EL (cell line): Measurements from ENCODE around the gene NFYC.

Source experiments
- DNase-seq: peaks from one replicate; pipeline ENCODE4 v3.0.0-alpha.2; 2016

The NFYC gene

GRCh38 chr1:40783001-40783905 lies 91.7 kb downstream of the NFYC start, which contains the start of gene KCNQ4:
Gene KCNQ4 (plus strand): TSS chr1:40783787. CDS start chr1:40784094, 307 bp downstream.
- DNase-seq, result peak; percentile 36

- DNase-seq, result no peak
These were observed 92.8 kb downstream of the NFYC start for GRCh38 chr1:40784141-40784770.

- no peak for DNase-seq
These were observed 93.3 kb downstream of the NFYC start for GRCh38 chr1:40784771-40785151.

GRCh38 chr1:40785446-40785845 lies 93.9 kb downstream of the NFYC start:
- DNase-seq, result no peak

- no peak for DNase-seq
These were observed 94.9 kb downstream of the NFYC start for GRCh38 chr1:40786171-40786994.

GRCh38 chr1:40786995-40787705 lies 95.6 kb downstream of the NFYC start:
- DNase-seq, result no peak

- no peak for DNase-seq
These were observed 96.4 kb downstream of the NFYC start for GRCh38 chr1:40787737-40788560.

GRCh38 chr1:40788561-40789341 lies 97.2 kb downstream of the NFYC start:
- DNase-seq, result no peak

GRCh38 chr1:40789342-40789598 lies 97.8 kb downstream of the NFYC start:
- DNase-seq, result no peak

- no peak for DNase-seq
These were observed 98.3 kb downstream of the NFYC start for GRCh38 chr1:40789661-40790430.

GRCh38 chr1:40792036-40792435 lies 100.5 kb downstream of the NFYC start:
- DNase-seq, result no peak

- no peak for DNase-seq
These were observed 102.1 kb downstream of the NFYC start for GRCh38 chr1:40793617-40794016.

GRCh38 chr1:40794048-40794447 lies 102.5 kb downstream of the NFYC start:
- no peak for DNase-seq

GRCh38 chr1:40794974-40795715 lies 103.6 kb downstream of the NFYC start:
- DNase-seq, result no peak

GRCh38 chr1:40795811-40796586 lies 104.5 kb downstream of the NFYC start:
- DNase-seq, result no peak

- peak; percentile 41 for DNase-seq
These were observed 105.6 kb downstream of the NFYC start for GRCh38 chr1:40796939-40797667.

- no peak for DNase-seq
These were observed 106.1 kb downstream of the NFYC start for GRCh38 chr1:40797668-40798010.
